ENCODE measurements around the gene FMNL1. TPM values are rescaled to one million over a fixed set of nuclear protein-coding genes. Genes with fewer than 3 reads are reported as not detected.

FMNL1 gene
- total and polyA plus RNA-seq, 10 of the 15 experiments (the other 5 are each of a cell fraction or from before 2014, with no cell fraction given) = 3.3 to 108 (median 19.5) TPM

DNA sequence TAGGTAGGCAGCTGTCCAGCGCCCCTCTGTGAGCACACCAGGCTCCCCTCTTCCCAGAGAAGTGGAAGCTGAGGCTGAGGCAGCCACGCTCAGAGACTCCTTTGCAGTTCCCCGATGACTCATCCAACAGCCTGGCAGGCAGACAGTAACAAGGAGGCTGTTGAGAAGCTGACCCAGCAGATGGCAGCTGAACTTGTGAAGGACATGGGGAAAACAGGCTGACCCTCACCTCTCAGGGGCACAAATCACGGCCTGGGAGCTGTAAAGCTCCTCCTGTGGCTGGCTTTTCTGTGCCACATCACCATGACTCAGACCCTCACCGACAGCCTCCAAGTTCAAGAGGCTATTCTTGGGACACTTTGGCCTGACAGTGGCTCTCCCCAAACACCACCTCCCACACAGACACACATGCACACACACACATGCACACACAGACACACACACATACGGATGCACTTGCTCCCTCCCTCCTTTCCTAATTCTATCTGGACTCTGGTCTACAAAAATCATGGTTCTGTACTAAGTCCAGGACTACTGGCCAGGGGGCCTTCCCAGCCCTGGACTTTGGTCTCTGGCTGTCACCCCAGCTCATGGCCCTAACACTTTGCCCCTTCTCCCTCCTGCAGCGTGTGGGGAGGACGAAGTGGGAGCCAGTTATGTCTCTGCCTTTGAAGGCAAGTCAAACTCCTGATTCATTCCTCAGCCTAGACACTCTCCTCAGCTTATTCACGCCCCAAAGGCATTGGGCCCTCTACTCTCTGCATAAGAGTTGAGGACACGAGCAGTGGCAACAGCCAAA is 71.9 kb downstream of the FMNL1 start (continued):
- TF ChIP-seq ELK1 (IDR thresholded peaks at IDR 0.05; ENCODE audit: low read depth, low read length) = no peak
- TF ChIP-seq ZSCAN29 (IDR thresholded peaks at IDR 0.05) = no peak
- TF ChIP-seq BHLHE40 (IDR thresholded peaks at IDR 0.05; ENCODE audit: borderline replicate concordance in 1 of 2, low read depth in 2 of 2, low read length in 1 of 2) = peak in 1 of 2 experiments; percentile 15; a peak in 1 of 4 replicates
- peak; percentile 32; the same call in 1 of the 2 replicates for TF ChIP-seq EED (IDR thresholded peaks at IDR 0.05; ENCODE audit: low read depth)
- TF ChIP-seq IKZF2 (IDR thresholded peaks at IDR 0.05) = peak; percentile 9 to 47; a peak in 1 of 4 replicates
- 0 out of 2 replicates have a peak, but pooled peaks have one; percentile 36 for TF ChIP-seq NBN (IDR thresholded peaks at IDR 0.05)
- no peak for TF ChIP-seq IRF4 (IDR thresholded peaks at IDR 0.05; ENCODE audit: low read depth, low read length)
- TF ChIP-seq, protein P1, sequence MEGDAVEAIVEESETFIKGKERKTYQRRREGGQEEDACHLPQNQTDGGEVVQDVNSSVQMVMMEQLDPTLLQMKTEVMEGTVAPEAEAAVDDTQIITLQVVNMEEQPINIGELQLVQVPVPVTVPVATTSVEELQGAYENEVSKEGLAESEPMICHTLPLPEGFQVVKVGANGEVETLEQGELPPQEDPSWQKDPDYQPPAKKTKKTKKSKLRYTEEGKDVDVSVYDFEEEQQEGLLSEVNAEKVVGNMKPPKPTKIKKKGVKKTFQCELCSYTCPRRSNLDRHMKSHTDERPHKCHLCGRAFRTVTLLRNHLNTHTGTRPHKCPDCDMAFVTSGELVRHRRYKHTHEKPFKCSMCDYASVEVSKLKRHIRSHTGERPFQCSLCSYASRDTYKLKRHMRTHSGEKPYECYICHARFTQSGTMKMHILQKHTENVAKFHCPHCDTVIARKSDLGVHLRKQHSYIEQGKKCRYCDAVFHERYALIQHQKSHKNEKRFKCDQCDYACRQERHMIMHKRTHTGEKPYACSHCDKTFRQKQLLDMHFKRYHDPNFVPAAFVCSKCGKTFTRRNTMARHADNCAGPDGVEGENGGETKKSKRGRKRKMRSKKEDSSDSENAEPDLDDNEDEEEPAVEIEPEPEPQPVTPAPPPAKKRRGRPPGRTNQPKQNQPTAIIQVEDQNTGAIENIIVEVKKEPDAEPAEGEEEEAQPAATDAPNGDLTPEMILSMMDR (IDR thresholded peaks at IDR 0.05 in 2 of 3, conservative IDR thresholded peaks at IDR 0.05 in 1 of 3; ENCODE audit: control insufficient read depth in 2 of 3, extremely low read depth in 1 of 3, insufficient read depth in 1 of 3, low read depth in 3 of 3, low read length in 3 of 3) = peak in 1 of 3 experiments; percentile 11; a peak in 1 of 6 replicates
